H9 (cell line): ENCODE data around the gene ZSWIM6. TPM values are rescaled to one million over a fixed set of nuclear protein-coding genes. Genes with fewer than 3 reads are reported as not detected.

Experiments used
- DNase-seq: peaks from one replicate; pipeline ENCODE4 v3.0.0-alpha.2; 2017
- H2AFZ ChIP-seq: one replicate; pipeline ENCODE4 v1.6.1; 2013; ENCODE audit warnings: mild to moderate bottlenecking, low read length, control low read depth, moderate library complexity
- H2AK5ac ChIP-seq: 2 replicates; pipeline ENCODE4 v1.6.1; 2013; ENCODE audit warnings: low read length, control low read depth, mixed read lengths; ENCODE audit not compliant: insufficient read length
- H2BK120ac ChIP-seq: one replicate; pipeline ENCODE4 v1.6.1; 2013; ENCODE audit warnings: low read depth, mild to moderate bottlenecking, low read length, control low read depth, inconsistent platforms; ENCODE audit not compliant: poor library complexity, severe bottlenecking
- H2BK12ac ChIP-seq: 2 replicates; pipeline ENCODE4 v1.6.1; 2013; ENCODE audit warnings: low read length, control low read depth, mixed read lengths, low read depth; ENCODE audit not compliant: insufficient read length
- H2BK15ac ChIP-seq: 2 replicates; pipeline ENCODE4 v1.6.1; 2013; ENCODE audit warnings: low read depth, low read length, control low read depth
- H2BK20ac ChIP-seq: one replicate; pipeline ENCODE4 v1.6.1; 2013; ENCODE audit warnings: low read depth, mild to moderate bottlenecking, low read length, control low read depth, inconsistent platforms; ENCODE audit not compliant: poor library complexity, severe bottlenecking
- H2BK5ac ChIP-seq: 2 replicates; pipeline ENCODE4 v1.6.1; 2013; ENCODE audit warnings: low read length, control low read depth, mixed read lengths; ENCODE audit not compliant: insufficient read length
- H3K14ac ChIP-seq: 2 replicates; pipeline ENCODE4 v1.6.1; 2013; ENCODE audit warnings: low read length, control low read depth; ENCODE audit not compliant: insufficient read depth
- H3K18ac ChIP-seq: 2 replicates; pipeline ENCODE4 v1.6.1; 2013; ENCODE audit warnings: low read depth, mild to moderate bottlenecking, mixed read lengths, low read length, control low read depth; ENCODE audit not compliant: insufficient read length
- H3K23ac ChIP-seq: 2 replicates; pipeline ENCODE4 v1.6.1; 2013; ENCODE audit warnings: low read length, control low read depth, mixed read lengths, low read depth; ENCODE audit not compliant: insufficient read length
- H3K23me2 ChIP-seq: 2 replicates; pipeline ENCODE4 v1.6.1; 2013; ENCODE audit warnings: low read depth, mild to moderate bottlenecking, mixed read lengths, low read length, control low read depth; ENCODE audit not compliant: insufficient read length, poor library complexity, severe bottlenecking
- H3K27ac ChIP-seq: 2 replicates; pipeline ENCODE4 v1.5.1; 2013; ENCODE audit warnings: low read length, control low read depth, mixed read lengths, low read depth; ENCODE audit not compliant: insufficient read length
- H3K27me3 ChIP-seq: 2 replicates; pipeline ENCODE4 v1.6.1; 2013; ENCODE audit warnings: low read length, control low read depth, inconsistent platforms; ENCODE audit not compliant: insufficient read depth
- H3K4ac ChIP-seq: 2 replicates; pipeline ENCODE4 v1.6.1; 2013; ENCODE audit warnings: low read depth, mild to moderate bottlenecking, control low read depth, inconsistent platforms, low read length, moderate library complexity
- H3K4me1 ChIP-seq: 2 replicates; pipeline ENCODE4 v1.6.1; 2013; ENCODE audit warnings: low read length, control low read depth, inconsistent platforms; ENCODE audit not compliant: insufficient read depth
- H3K4me2 ChIP-seq: 2 replicates; pipeline ENCODE4 v1.6.1; 2013; ENCODE audit warnings: low read length, control low read depth, mixed read lengths; ENCODE audit not compliant: insufficient read length, insufficient read depth
- H3K56ac ChIP-seq: 2 replicates; pipeline ENCODE4 v1.6.1; 2013; ENCODE audit warnings: low read depth, mild to moderate bottlenecking, mixed read lengths, low read length, control low read depth; ENCODE audit not compliant: insufficient read length
- H3K79me1 ChIP-seq: 2 replicates; pipeline ENCODE4 v1.6.1; 2013; ENCODE audit warnings: low read depth, mild to moderate bottlenecking, moderate library complexity, low read length, control low read depth, inconsistent platforms; ENCODE audit not compliant: insufficient read depth, poor library complexity, severe bottlenecking
- H3K79me2 ChIP-seq: 2 replicates; pipeline ENCODE4 v1.6.1; 2013; ENCODE audit warnings: low read length, control low read depth, inconsistent platforms; ENCODE audit not compliant: insufficient read depth
- H3K9ac ChIP-seq: 2 replicates; pipeline ENCODE4 v1.6.1; 2013; ENCODE audit warnings: low read length, control low read depth, mixed read lengths; ENCODE audit not compliant: insufficient read length; ENCODE audit errors: extremely low read depth
- H3K9me3 ChIP-seq: one replicate; pipeline ENCODE4 v1.6.1; 2013; ENCODE audit warnings: low read depth, low read length, inconsistent platforms; ENCODE audit not compliant: control insufficient read depth
- H3T11ph ChIP-seq: one replicate; pipeline ENCODE4 v1.6.1; 2013; ENCODE audit warnings: mild to moderate bottlenecking, low read length, control low read depth, inconsistent platforms
- H4K20me1 ChIP-seq: one replicate; pipeline ENCODE4 v1.6.1; 2013; ENCODE audit not compliant: control insufficient read depth, insufficient read length, insufficient read depth
- H4K5ac ChIP-seq: 2 replicates; pipeline ENCODE4 v1.6.1; 2013; ENCODE audit warnings: low read depth, mild to moderate bottlenecking, mixed read lengths, low read length, control low read depth; ENCODE audit not compliant: insufficient read length
- H4K8ac ChIP-seq: replicated peaks from 2 replicates; pipeline ENCODE4 v1.6.1; 2013; ENCODE audit warnings: low read length, control low read depth, mixed read lengths, low read depth; ENCODE audit not compliant: insufficient read length
- H4K91ac ChIP-seq: 2 replicates; pipeline ENCODE4 v1.6.1; 2013; ENCODE audit warnings: low read depth, mild to moderate bottlenecking, moderate library complexity, mixed read lengths, low read length, control low read depth; ENCODE audit not compliant: insufficient read length
- H3K27ac Mint-ChIP-seq, 3 experiments: 2 replicates in 2 of 3; 3 replicates in 1 of 3; pipeline ENCODE4 v1.8.0; 2020 to 2021; ENCODE audit warnings: mixed read lengths in 3 of 3, mild to moderate bottlenecking in 1 of 3, moderate library complexity in 1 of 3
- H3K27me3 Mint-ChIP-seq: 2 replicates; pipeline ENCODE4 v1.8.0; 2021; ENCODE audit warnings: low read depth, mild to moderate bottlenecking, moderate library complexity, mixed read lengths
- H3K36me3 Mint-ChIP-seq, 3 experiments: 2 replicates in 2 of 3; 3 replicates in 1 of 3; pipeline ENCODE4 v1.8.0; 2020 to 2021; ENCODE audit warnings: low read depth in 3 of 3, mixed read lengths in 3 of 3; ENCODE audit not compliant: insufficient read depth in 1 of 3
- H3K4me1 Mint-ChIP-seq, 2 experiments: 2 replicates each; pipeline ENCODE4 v1.8.0; 2020; ENCODE audit warnings: mixed read lengths in 2 of 2
- H3K4me3 Mint-ChIP-seq, 2 experiments: 2 replicates in 1 of 2; 3 replicates in 1 of 2; pipeline ENCODE4 v1.8.0; 2020 to 2021; ENCODE audit warnings: mild to moderate bottlenecking in 2 of 2, mixed read lengths in 2 of 2, moderate library complexity in 1 of 2
- H3K9me3 Mint-ChIP-seq, 2 experiments: 2 replicates in 1 of 2; 3 replicates in 1 of 2; pipeline ENCODE4 v1.8.0; 2020; ENCODE audit warnings: mild to moderate bottlenecking in 2 of 2, mixed read lengths in 2 of 2, moderate library complexity in 1 of 2
- WGBS: extraction: QIAGEN DNeasy Blood & Tissue Kit; methylation state at CpG from one replicate; pipeline ENCODE4 v1.1.7; 2013; ENCODE audit warnings: missing lambda C conversion rate, low lambda C conversion rate, mixed read lengths; ENCODE audit not compliant: insufficient read length; ENCODE audit errors: extremely low coverage; 5-methylcytosine and 5-hydroxymethylcytosine counted together
- total RNA-seq: library from RNA; stranded (reverse); gene quantifications from 2 replicates; pipeline ENCODE4 v1.2.1, GENCODE V29; 2021
- TF ChIP-seq, protein P1 (sequence below): fragments of 200-600 bp; sonication (generic); conservative IDR thresholded peaks from 3 replicates; pipeline ENCODE4 v1.8.0; 2021; ENCODE audit warnings: antibody characterized with exemption, mild to moderate bottlenecking

ZSWIM6 gene
- total RNA-seq, 1 experiment from 2014 or later, result 11.5 TPM

GRCh38 chr5:61293071-61293470, 39.0 kb upstream of the ZSWIM6 start:
- Histone ChIP-seq H3K4me1 (peaks cover 3% of the 10 kb centered on the region), H2BK20ac (no peak overlapping the region), H3K4me2 (no peak overlapping the region), H3K23me2 (no peaks in the 10 kb centered on the region), H3K27me3 (no peaks in the 10 kb centered on the region), H3K14ac (no peak overlapping the region), H3K18ac (no peak overlapping the region), H4K91ac (no peak overlapping the region), H3T11ph (no peak overlapping the region), H3K4ac (no peak overlapping the region), H4K8ac (no peak overlapping the region), H2BK5ac (no peak overlapping the region), H2BK15ac (no peak overlapping the region), H2BK120ac (no peak overlapping the region), H4K20me1 (no peaks in the 10 kb centered on the region), H3K9ac (no peak overlapping the region), H3K79me2 (no peaks in the 10 kb centered on the region), H2BK12ac (no peak overlapping the region), H3K27ac (no peak overlapping the region), H3K79me1 (no peaks in the 10 kb centered on the region), H3K9me3 (no peaks in the 10 kb centered on the region), H3K23ac (no peak overlapping the region), H2AK5ac (no peak overlapping the region), H3K56ac (no peak overlapping the region), H4K5ac (no peak overlapping the region), H2AFZ (no peak overlapping the region)
- TF ChIP-seq, protein P1, sequence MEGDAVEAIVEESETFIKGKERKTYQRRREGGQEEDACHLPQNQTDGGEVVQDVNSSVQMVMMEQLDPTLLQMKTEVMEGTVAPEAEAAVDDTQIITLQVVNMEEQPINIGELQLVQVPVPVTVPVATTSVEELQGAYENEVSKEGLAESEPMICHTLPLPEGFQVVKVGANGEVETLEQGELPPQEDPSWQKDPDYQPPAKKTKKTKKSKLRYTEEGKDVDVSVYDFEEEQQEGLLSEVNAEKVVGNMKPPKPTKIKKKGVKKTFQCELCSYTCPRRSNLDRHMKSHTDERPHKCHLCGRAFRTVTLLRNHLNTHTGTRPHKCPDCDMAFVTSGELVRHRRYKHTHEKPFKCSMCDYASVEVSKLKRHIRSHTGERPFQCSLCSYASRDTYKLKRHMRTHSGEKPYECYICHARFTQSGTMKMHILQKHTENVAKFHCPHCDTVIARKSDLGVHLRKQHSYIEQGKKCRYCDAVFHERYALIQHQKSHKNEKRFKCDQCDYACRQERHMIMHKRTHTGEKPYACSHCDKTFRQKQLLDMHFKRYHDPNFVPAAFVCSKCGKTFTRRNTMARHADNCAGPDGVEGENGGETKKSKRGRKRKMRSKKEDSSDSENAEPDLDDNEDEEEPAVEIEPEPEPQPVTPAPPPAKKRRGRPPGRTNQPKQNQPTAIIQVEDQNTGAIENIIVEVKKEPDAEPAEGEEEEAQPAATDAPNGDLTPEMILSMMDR, result no peak
- Mint-ChIP-seq H3K4me3 (no peak overlapping the region), H3K36me3 (no peaks in the 10 kb centered on the region; a peak in 1 of 7 replicates), H3K27ac (no peak overlapping the region), H3K27me3 (peaks cover 3% of the 10 kb centered on the region; the same call in 1 of the 2 replicates), H3K9me3 (no peaks in the 10 kb centered on the region), H3K4me1 (peaks cover 8 to 18% of the 10 kb centered on the region in 2 experiments)
- no CpG with 5 or more reads among the region's 4 CpGs for WGBS
- DNase-seq, result no peak
